GM12875 (cell line): ENCODE measurements around the gene ZRANB3.
"Not testable (repeated sequence)": the region's sequence is repeated elsewhere in the genome, so short reads cannot be mapped to it uniquely, and the experiment has no call there.

Source experiments
- H3K4me3 ChIP-seq: one replicate; pipeline ENCODE4 v1.5.1; 2011; ENCODE audit warnings: low read depth, low read length, control low read depth
- TF ChIP-seq, protein P1 (sequence below): IDR thresholded peaks from 2 replicates; pipeline ENCODE4 v1.5.1; 2011; ENCODE audit warnings: low read depth, mild to moderate bottlenecking, control low read depth, inconsistent platforms, low read length, moderate library complexity, borderline replicate concordance; ENCODE audit not compliant: insufficient read depth

Gene ZRANB3

DNA sequence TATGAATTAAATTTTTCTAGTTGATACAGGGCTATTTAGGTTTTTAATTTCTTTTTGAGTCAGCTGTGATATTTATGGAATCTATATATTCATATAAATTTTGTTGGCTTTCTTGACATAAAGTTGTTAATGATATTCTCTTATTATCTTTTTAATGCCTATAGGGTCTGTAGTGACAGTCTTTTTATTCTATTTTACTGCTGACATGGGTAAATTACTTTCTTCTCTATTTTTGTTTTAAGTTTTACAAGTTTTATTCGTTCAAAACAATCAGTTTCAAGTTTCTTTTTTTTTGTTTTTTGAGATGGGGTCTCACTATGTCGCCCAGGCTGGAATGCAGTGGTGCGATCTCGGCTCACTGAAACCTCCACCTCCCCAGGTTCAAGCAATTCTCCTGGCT, 226.3 kb downstream of the ZRANB3 start:
- TF ChIP-seq, protein P1, sequence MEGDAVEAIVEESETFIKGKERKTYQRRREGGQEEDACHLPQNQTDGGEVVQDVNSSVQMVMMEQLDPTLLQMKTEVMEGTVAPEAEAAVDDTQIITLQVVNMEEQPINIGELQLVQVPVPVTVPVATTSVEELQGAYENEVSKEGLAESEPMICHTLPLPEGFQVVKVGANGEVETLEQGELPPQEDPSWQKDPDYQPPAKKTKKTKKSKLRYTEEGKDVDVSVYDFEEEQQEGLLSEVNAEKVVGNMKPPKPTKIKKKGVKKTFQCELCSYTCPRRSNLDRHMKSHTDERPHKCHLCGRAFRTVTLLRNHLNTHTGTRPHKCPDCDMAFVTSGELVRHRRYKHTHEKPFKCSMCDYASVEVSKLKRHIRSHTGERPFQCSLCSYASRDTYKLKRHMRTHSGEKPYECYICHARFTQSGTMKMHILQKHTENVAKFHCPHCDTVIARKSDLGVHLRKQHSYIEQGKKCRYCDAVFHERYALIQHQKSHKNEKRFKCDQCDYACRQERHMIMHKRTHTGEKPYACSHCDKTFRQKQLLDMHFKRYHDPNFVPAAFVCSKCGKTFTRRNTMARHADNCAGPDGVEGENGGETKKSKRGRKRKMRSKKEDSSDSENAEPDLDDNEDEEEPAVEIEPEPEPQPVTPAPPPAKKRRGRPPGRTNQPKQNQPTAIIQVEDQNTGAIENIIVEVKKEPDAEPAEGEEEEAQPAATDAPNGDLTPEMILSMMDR = no peak
- no peak overlapping the region for H3K4me3 ChIP-seq

DNA sequence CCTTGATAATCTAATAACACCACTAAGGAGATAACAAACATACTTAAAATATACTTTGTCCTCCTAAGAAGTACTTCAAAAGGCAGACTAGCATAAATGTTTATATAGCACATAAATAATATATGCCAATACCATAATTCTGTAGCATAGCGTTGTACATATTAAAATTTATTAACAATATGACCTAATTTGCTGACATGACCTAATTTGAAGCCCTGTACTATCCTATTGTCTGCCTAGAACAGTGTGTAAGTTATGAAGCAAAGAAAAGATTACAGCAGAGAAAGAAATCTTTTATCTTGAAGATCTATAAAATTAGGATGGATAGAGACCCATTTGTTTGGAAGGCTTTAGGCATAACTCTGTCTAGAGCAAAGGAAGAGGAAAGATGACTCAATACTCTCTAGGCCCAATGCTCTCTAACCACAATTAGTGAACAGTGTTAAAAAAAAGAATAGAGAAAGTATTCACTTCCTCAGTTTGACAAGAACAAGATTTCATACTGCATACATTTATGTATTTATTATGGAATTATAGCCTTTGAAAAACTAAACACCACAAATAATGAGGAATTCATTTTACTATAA, 231.3 kb downstream of the ZRANB3 start:
- TF ChIP-seq, protein P1 = no peak
- no peak overlapping the region for H3K4me3 ChIP-seq

DNA sequence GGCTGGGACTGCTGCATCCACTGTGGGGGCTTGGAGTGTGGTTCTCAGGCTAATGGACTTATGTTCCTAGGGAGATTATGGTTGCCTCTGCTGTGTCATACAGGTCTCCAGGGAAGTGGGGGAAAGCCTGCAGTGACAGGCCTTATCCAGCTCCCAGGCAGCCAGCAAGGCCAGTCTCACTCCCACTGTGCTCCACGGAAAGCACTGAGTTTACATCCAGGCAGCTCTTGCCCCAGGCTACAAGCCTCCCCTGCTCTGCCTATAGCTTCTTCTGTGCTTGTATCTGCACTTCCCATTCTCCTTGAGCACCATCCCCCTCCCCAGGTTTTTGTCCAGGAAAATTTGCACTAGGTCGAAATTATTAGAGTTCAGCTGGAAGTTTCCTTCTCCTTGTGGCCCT, 231.9 kb downstream of the ZRANB3 start:
- H3K4me3 ChIP-seq = no peak overlapping the region
- TF ChIP-seq, protein P1 = no peak

DNA sequence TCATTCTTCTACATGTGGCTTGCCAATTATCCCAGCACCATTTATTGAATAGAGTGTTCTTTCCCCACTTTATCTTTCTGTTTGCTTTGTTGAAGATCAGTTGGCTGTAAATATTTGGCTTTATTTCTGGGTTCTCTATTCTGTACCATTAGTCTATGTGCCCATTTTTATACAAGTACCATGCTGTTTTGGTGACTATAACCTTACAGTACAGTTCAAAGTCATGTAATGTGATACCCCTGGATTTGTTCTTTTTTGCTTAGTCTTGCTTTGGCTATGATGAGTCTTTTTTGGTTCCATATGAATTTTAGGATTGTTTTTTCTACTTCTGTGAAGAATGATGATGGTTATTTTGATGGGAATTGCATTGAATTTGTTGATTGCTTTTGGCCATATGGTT, 243.9 kb downstream of the ZRANB3 start:
- H3K4me3 ChIP-seq = not testable (repeated sequence)

DNA sequence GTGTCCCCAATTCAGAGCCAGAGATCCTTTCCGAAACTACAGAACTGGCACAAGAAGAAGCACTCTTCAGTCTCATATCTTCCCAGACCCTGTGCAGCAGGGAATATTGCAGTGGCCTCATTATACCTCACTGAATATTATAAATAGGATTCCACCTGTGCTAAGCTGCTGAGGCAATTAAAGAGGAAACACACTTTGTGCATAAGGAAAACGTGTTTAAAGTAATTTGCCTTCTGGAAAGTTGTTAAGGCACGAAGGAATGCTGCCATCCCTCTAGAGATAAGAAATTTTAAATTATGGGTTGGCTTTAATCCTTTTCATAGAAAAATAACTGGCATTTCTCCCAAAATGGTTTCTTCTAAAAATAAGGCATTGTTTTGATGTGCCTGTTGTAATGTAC, 245.6 kb downstream of the ZRANB3 start:
- H3K4me3 ChIP-seq = no peak overlapping the region
- TF ChIP-seq, protein P1 = no peak

DNA sequence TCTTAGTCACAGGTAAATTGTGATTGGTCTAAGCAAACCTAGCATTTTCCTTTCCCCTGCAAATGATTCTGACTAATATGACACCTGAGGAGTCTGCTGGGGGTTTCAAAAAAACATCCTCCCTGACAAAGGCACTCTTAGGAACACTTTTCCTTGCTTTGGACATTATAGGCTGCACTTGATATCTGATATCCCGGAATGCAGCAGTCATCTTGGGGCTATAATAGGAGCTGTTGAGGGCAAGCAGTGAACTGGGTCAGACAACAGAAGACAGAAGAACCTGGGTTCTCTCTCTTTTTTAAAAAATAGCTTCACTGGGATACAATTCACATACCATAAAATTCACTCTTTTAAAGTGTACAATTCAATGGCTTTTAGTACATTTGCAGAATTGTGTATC, 249.6 kb downstream of the ZRANB3 start:
- TF ChIP-seq, protein P1 = no peak
- no peak overlapping the region for H3K4me3 ChIP-seq

DNA sequence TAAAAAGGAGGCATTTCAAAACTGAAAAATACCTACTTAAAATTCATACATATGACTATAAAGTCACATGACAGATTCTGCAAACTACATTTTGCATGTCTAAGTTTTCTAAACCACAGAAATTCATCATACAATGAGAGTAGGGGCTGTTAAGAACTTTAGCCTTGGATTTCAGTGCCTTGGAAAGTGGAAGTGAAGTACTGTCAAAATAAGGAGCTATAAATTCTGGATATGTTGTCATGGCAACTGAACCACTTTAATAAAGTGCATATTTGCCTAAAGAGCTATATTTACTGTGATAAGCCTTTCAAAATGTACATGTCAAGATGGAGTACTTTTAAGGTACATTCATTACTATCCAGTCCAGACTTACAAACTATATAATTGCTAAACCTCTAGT, 251.8 kb downstream of the ZRANB3 start:
- no peak overlapping the region for H3K4me3 ChIP-seq
- TF ChIP-seq, protein P1 = no peak

DNA sequence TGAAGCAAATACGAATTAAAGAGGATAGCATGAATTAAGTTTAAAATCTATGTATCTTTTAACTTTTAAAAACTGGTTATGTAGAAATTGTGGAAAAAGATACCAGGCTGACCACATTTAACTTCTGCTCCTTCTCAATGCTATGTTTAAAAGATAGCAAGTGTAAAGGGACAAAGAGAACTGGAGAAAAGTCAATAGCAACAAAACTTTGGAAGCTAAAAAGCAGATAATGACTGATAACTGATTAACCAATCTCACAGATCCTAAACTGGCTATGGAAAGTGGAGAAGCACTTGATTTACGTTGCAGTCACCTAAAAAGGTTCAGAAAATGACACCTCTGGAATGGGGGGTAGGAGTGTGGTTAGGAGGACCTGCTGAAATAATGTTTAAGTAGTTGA, 254.5 kb downstream of the ZRANB3 start:
- H3K4me3 ChIP-seq = no peak overlapping the region
- TF ChIP-seq, protein P1 = no peak
